GM23338 (cell line): ENCODE measurements around the gene C8A. TPM values are rescaled to one million over a fixed set of nuclear protein-coding genes. Genes with fewer than 3 reads are reported as not detected.
A peak's percentile ranks its signal among the peaks of the same experiment; 100 is the strongest.

Experiments used
- ATAC-seq: fragments of 200-7000 bp; cut with Tn5 transposase; 3 replicates; pipeline ENCODE4 v1.9.1; 2020
- DNase-seq: peaks from one replicate; pipeline ENCODE4 v3.0.0-alpha.2; 2015; ENCODE audit warnings: low spot score
- H2AFZ ChIP-seq: fragments of 200-600 bp; sonication (generic); 2 replicates; pipeline ENCODE4 v1.8.0; 2016; ENCODE audit warnings: antibody characterized with exemption, mild to moderate bottlenecking, moderate library complexity
- H3F3A ChIP-seq: fragments of 200-600 bp; sonication (generic); replicated peaks from 2 replicates; pipeline ENCODE4 v1.8.0; 2017; ENCODE audit warnings: antibody characterized with exemption, mixed run types, low read depth
- H3K27ac ChIP-seq: fragments of 200-600 bp; sonication (generic); 2 replicates; pipeline ENCODE4 v1.6.1; 2016; ENCODE audit warnings: low read depth
- H3K27me3 ChIP-seq: fragments of 200-600 bp; sonication (generic); 2 replicates; pipeline ENCODE4 v1.8.0; 2016; ENCODE audit warnings: mild to moderate bottlenecking, mixed run types, moderate library complexity; ENCODE audit not compliant: insufficient read depth
- H3K36me3 ChIP-seq: fragments of 200-600 bp; sonication (generic); 2 replicates; pipeline ENCODE4 v1.8.0; 2016; ENCODE audit warnings: mild to moderate bottlenecking; ENCODE audit not compliant: insufficient read depth
- H3K4me1 ChIP-seq: fragments of 200-600 bp; sonication (generic); 2 replicates; pipeline ENCODE4 v1.8.0; 2016; ENCODE audit warnings: mild to moderate bottlenecking, moderate library complexity; ENCODE audit not compliant: insufficient read depth
- H3K4me2 ChIP-seq: fragments of 200-600 bp; sonication (generic); 2 replicates; pipeline ENCODE4 v1.7.1; 2017; ENCODE audit warnings: mixed run types
- H3K4me3 ChIP-seq: fragments of 200-600 bp; sonication (generic); 2 replicates; pipeline ENCODE4 v1.6.1; 2016; ENCODE audit warnings: mixed run types
- H3K79me2 ChIP-seq: fragments of 200-600 bp; sonication (generic); replicated peaks from 2 replicates; pipeline ENCODE4 v1.8.0; 2017; ENCODE audit warnings: mild to moderate bottlenecking; ENCODE audit not compliant: insufficient read depth
- H3K9me2 ChIP-seq: fragments of 200-600 bp; sonication (generic); 2 replicates; pipeline ENCODE4 v1.8.0; 2017; ENCODE audit not compliant: insufficient read depth
- H4K20me1 ChIP-seq: fragments of 200-600 bp; sonication (generic); replicated peaks from 2 replicates; pipeline ENCODE4 v1.8.0; 2017; ENCODE audit warnings: mild to moderate bottlenecking; ENCODE audit not compliant: insufficient read depth
- H3K27ac Mint-ChIP-seq: 2 replicates; pipeline ENCODE4 v1.8.0; 2020; ENCODE audit warnings: inconsistent platforms, mild to moderate bottlenecking, moderate library complexity, mixed read lengths
- H3K27me3 Mint-ChIP-seq: 3 replicates; pipeline ENCODE4 v1.8.0; 2022; ENCODE audit warnings: low read depth, mild to moderate bottlenecking, moderate library complexity, mixed read lengths, inconsistent platforms; ENCODE audit not compliant: insufficient read depth, poor library complexity
- H3K36me3 Mint-ChIP-seq: 3 replicates; pipeline ENCODE4 v1.8.0; 2021; ENCODE audit warnings: low read depth, mild to moderate bottlenecking, inconsistent platforms, moderate library complexity, mixed read lengths
- H3K4me1 Mint-ChIP-seq: 3 replicates; pipeline ENCODE4 v1.8.0; 2020; ENCODE audit warnings: mild to moderate bottlenecking, inconsistent platforms, mixed read lengths
- H3K4me3 Mint-ChIP-seq: 3 replicates; pipeline ENCODE4 v1.8.0; 2021; ENCODE audit warnings: moderate library complexity, mild to moderate bottlenecking, inconsistent platforms, mixed read lengths
- H3K9me3 Mint-ChIP-seq: 3 replicates; pipeline ENCODE4 v1.8.0; 2020; ENCODE audit warnings: moderate library complexity, mild to moderate bottlenecking, inconsistent platforms, mixed read lengths
- CREB1 ChIP-seq: fragments of 250-450 bp; sonication (Bioruptor Pico); IDR thresholded peaks from 2 replicates; pipeline ENCODE4 v1.5.0; 2020; ENCODE audit warnings: low read depth, mild to moderate bottlenecking, moderate library complexity
- CTCF ChIP-seq, 2 experiments: fragments of 200-600 bp in 1 of 2; sonication (generic) in 1 of 2; conservative IDR thresholded peaks; 2 replicates each; pipeline versions ENCODE4 v1.5.1 to v1.6.1; 2016 to 2017; ENCODE audit warnings: antibody characterized with exemption in 2 of 2, low read depth in 2 of 2, mild to moderate bottlenecking in 2 of 2, moderate library complexity in 1 of 2
- EZH2 ChIP-seq: fragments of 200-600 bp; sonication (generic); IDR thresholded peaks from one replicate; pipeline ENCODE4 v1.8.0; 2017; ENCODE audit warnings: antibody characterized with exemption, mild to moderate bottlenecking, low read depth; ENCODE audit not compliant: unreplicated experiment
- EZH2phosphoT487 ChIP-seq: fragments of 200-600 bp; sonication (generic); IDR thresholded peaks from one replicate; pipeline ENCODE4 v1.8.1; 2018; ENCODE audit warnings: antibody characterized with exemption; ENCODE audit not compliant: unreplicated experiment
- JUNB ChIP-seq: IDR thresholded peaks from one replicate; pipeline ENCODE4 v1.6.1; 2016; ENCODE audit warnings: antibody characterized with exemption; ENCODE audit not compliant: unreplicated experiment
- NANOG ChIP-seq: IDR thresholded peaks from 2 replicates; pipeline ENCODE4 v1.6.1; 2016; ENCODE audit warnings: antibody characterized with exemption, borderline replicate concordance
- POLR2AphosphoS5 ChIP-seq: IDR thresholded peaks from 2 replicates; pipeline ENCODE4 v1.6.1; 2016; ENCODE audit warnings: antibody characterized with exemption, low read depth
- STAT1 ChIP-seq: IDR thresholded peaks from one replicate; pipeline ENCODE4 v1.6.1; 2016; ENCODE audit warnings: antibody characterized with exemption; ENCODE audit not compliant: unreplicated experiment
- ZNF114 ChIP-seq: fragments of 250-450 bp; sonication (Bioruptor Pico); IDR thresholded peaks from 2 replicates; pipeline ENCODE4 v1.5.0; 2020; ENCODE audit warnings: mild to moderate bottlenecking, moderate library complexity
- ZNF331 ChIP-seq: fragments of 250-450 bp; sonication (Bioruptor Pico); IDR thresholded peaks from 2 replicates; pipeline ENCODE4 v1.5.0; 2020; ENCODE audit warnings: low read depth, mild to moderate bottlenecking, moderate library complexity
- ZNF462 ChIP-seq: fragments of 250-450 bp; sonication (Bioruptor Pico); IDR thresholded peaks from 2 replicates; pipeline ENCODE4 v1.5.0; 2020; ENCODE audit warnings: mild to moderate bottlenecking, moderate library complexity
- polyA plus RNA-seq: library from polyadenylated mRNA; unstranded; fragments of >200 nt; fragmentation: Nextera tagmentation; extraction: Ambion mirVana; gene quantifications from 2 replicates; pipeline ENCODE4 v1.2.1, GENCODE V29; 2016
- total RNA-seq: library from RNA; depleted of rRNA; stranded (reverse); fragments of >200 nt; shearing (Covaris generic); gene quantifications from 2 replicates; pipeline ENCODE4 v1.2.3, GENCODE V29; 2014
- TF ChIP-seq, protein P1 (sequence below): IDR thresholded peaks from one replicate; pipeline ENCODE4 v1.6.1; 2018; ENCODE audit warnings: antibody characterized with exemption; ENCODE audit not compliant: unreplicated experiment
- TF ChIP-seq, protein P2 (sequence below): IDR thresholded peaks from 2 replicates; pipeline ENCODE4 v1.6.1; 2016; ENCODE audit warnings: antibody characterized with exemption

Gene C8A
- total and polyA plus RNA-seq, 2 experiments from 2014 or later, result not detected

GRCh38 chr1:56967355-56967754 is 112.8 kb downstream of the C8A start:
- H3K4me2 ChIP-seq, result no peak overlapping the region
- no peaks in the 10 kb centered on the region for H3F3A ChIP-seq
- DNase-seq (peak; percentile 3), ATAC-seq (no peak)
- Mint-ChIP-seq H3K27me3 (peaks cover 2% of the 10 kb centered on the region), H3K4me1 (peaks cover 12% of the 10 kb centered on the region; the same call in 2 of the 3 replicates), H3K36me3 (no peaks in the 10 kb centered on the region), H3K4me3 (no peak overlapping the region), H3K9me3 (no peaks in the 10 kb centered on the region), H3K27ac (no peak overlapping the region)
- H3K27me3 ChIP-seq, result no peaks in the 10 kb centered on the region
- H4K20me1 ChIP-seq, result no peaks in the 10 kb centered on the region
- no peaks in the 10 kb centered on the region for H3K36me3 ChIP-seq
- H3K79me2 ChIP-seq, result no peaks in the 10 kb centered on the region
- H2AFZ ChIP-seq, result no peak overlapping the region
- TF ChIP-seq EZH2phosphoT487 (no peak), ZNF114 (no peak), CTCF (conservative IDR thresholded peaks at IDR 0.05; ENCODE audit: low read depth in 2 of 2) (no peak), STAT1 (no peak), NANOG (no peak), CREB1 (CRISPR knock-in tag) (no peak), JUNB (no peak), ZNF462 (CRISPR knock-in tag) (no peak), ZNF331 (CRISPR knock-in tag) (no peak), POLR2AphosphoS5 (no peak), EZH2 (no peak)
- TF ChIP-seq, protein P1, sequence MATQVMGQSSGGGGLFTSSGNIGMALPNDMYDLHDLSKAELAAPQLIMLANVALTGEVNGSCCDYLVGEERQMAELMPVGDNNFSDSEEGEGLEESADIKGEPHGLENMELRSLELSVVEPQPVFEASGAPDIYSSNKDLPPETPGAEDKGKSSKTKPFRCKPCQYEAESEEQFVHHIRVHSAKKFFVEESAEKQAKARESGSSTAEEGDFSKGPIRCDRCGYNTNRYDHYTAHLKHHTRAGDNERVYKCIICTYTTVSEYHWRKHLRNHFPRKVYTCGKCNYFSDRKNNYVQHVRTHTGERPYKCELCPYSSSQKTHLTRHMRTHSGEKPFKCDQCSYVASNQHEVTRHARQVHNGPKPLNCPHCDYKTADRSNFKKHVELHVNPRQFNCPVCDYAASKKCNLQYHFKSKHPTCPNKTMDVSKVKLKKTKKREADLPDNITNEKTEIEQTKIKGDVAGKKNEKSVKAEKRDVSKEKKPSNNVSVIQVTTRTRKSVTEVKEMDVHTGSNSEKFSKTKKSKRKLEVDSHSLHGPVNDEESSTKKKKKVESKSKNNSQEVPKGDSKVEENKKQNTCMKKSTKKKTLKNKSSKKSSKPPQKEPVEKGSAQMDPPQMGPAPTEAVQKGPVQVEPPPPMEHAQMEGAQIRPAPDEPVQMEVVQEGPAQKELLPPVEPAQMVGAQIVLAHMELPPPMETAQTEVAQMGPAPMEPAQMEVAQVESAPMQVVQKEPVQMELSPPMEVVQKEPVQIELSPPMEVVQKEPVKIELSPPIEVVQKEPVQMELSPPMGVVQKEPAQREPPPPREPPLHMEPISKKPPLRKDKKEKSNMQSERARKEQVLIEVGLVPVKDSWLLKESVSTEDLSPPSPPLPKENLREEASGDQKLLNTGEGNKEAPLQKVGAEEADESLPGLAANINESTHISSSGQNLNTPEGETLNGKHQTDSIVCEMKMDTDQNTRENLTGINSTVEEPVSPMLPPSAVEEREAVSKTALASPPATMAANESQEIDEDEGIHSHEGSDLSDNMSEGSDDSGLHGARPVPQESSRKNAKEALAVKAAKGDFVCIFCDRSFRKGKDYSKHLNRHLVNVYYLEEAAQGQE, result no peak
- TF ChIP-seq, protein P2, sequence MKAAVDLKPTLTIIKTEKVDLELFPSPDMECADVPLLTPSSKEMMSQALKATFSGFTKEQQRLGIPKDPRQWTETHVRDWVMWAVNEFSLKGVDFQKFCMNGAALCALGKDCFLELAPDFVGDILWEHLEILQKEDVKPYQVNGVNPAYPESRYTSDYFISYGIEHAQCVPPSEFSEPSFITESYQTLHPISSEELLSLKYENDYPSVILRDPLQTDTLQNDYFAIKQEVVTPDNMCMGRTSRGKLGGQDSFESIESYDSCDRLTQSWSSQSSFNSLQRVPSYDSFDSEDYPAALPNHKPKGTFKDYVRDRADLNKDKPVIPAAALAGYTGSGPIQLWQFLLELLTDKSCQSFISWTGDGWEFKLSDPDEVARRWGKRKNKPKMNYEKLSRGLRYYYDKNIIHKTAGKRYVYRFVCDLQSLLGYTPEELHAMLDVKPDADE, result no peak
- H3K4me1 ChIP-seq, result no peaks in the 10 kb centered on the region
- H3K9me2 ChIP-seq, result no peaks in the 10 kb centered on the region
- H3K27ac ChIP-seq, result no peak overlapping the region
- no peak overlapping the region for H3K4me3 ChIP-seq
